ENCODE data around the gene STKLD1.

Gene STKLD1

DNA sequence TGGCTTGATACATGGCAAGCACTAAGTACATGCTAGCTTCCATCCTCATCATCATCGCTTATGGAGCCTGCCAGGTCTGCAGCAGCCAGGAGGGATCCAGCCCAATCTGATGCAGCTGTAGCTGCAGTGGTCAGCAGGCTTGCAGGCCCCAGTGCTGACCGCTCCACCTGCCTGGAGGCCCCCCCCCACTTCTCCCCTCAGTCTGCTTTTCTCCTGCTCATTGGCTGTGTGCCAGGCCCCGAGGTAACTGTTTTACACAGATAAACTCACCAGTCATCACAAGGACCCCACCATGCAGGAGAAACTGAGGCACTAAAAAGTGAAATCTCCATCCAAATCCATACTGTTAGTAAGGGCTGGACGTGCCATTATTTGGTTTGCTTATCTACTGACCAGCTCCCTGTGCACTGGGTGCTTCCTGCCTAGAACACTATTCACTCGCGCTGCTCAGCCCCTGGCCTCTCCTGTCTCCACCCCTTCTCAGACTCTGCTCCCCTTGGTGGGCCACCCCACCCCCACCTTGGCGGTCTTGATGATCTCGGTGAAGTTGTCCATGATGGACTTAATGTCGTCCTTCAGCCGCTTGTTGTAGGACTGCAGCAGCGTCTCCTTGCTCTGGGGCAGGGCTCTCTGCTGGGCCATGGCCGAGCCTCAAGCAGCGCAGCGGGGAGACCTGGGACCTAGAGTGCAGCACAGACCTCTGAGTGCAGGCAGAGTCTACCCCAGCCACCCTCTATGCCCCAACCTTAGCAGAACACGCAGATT is 30.0 kb upstream of the STKLD1 start:
- DNase-seq = no peak

DNA sequence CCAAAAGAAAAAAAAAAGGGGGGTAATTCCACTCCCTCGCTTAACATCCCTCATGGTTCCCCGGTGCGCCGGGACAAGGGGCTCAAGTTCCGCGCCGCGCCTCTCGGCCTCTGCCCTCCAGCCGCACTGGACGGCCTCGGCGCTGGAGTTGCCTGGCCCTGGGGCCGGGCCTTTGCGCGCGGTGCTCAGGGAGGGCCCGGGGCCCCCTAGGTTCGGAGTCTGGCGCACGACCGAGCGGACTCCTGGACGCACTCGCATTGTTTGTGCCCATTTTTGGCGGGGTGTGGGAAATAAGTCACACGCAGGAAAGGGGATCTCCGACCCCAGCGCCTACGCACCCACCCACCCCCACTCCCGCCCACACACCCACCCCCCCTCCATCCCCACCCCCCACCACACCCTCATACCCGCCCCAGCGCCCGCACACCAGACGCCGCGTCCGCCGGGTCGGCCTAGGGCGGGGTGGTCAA is 28.6 kb upstream of the STKLD1 start:
- peak; percentile 29 for DNase-seq

DNA sequence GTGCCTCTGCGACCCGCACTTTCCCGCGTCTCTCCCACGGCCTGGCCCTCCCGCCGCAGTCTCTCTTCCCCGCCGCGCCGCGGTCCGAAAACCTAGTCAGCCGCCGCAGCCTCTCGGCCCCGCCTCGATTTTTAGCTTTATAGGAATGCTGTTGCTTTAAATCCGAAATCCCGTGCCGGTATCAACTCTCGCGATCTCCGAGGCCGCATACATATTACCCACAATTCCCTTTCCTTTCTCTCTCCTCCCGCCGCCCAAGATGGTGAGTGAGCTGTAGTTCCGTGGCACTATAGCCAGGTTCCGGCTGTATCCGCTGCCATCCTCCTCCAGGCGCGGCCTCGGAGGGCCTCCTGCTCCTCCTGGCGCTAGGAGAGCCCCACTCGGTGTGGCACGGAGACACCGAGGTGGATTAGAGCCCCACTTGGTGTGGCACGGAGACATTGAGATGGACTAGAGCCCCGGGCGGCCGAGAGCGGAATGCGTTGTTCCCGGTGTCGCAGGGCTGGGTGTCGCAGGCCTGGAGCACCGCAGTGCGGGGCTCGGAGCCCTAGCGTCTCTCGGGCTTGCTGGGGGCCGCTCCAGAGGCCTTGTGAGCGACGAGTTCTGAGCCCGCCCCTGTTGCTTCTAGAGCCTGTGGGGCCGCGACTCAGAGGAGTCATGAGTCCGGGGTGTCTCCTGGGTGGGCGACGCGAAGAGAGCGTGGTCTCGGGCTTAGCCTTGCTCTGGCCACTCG is 28.0 kb upstream of the STKLD1 start, which contains the start of the genes MED22 and RPL7A:
Gene MED22, minus strand, starts transcription at position 147 of the 733 bp plus-strand sequence. CDS start 1,469 bp downstream, outside the sequence.
Gene RPL7A, plus strand, starts transcription at position 234 of the 733 bp plus-strand sequence. Its CDS starts 26 bp downstream, at position 260.
- DNase-seq = peak; percentile 88

DNA sequence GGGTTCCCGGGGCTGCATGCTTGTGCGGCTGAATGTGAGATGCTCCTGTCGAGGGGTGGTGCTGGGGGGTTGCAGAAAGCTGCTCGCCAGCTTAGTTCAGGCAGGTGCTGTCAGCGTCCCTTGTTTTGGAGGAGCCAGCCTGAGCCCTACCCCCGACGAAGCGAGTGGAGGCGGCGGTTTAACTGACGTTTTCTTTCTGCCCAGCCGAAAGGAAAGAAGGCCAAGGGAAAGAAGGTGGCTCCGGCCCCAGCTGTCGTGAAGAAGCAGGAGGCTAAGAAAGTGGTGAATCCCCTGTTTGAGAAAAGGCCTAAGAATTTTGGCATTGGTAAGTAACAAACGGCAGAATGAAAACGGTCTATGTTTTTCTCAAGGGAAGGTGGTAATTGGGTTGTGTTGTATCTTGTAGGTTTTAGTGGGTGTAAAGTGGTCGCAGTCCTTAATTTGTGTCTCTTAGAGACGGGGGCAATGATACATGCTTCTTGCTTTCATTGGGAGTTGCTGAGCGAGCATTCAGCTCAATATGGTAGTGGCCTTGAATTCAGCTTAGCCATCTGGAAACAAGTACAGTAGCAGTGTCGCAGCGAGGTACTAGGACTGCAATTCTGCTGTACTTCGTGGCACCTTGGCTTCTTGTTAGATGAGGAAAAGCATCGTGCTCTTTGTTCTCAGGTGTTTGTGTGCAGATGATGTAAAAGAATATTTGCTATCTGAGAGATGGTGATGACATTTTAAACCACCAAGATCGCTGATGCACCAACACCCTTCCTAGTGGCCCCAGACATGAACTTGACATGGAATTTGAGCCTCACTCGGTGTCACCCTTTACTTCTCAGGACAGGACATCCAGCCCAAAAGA is 27.2 kb upstream of the STKLD1 start:
- no peak for DNase-seq

DNA sequence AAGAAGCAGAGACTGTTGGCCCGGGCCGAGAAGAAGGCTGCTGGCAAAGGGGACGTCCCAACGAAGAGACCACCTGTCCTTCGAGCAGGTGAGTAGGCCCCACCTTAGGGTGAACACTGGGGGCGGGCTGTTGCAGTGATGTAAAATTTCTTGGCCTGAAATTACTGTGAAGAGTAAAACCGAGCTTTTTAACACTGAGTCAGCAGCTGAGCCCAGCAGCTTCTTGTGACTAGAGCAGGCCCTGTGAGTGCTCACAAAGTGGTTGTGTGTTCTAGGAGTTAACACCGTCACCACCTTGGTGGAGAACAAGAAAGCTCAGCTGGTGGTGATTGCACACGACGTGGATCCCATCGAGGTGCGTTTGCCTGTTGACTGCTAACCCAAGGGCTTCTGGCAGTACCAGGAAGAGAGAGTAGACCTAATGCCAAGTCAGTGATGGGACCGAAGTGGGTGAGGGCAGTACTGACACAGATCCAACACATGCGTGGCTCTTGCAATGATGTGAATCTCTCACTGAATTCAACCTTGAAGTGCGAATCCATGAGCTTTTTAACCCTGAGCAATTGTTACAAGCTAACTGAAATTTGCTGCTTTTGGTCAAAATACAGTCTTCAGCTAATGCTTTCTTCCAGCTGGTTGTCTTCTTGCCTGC is 26.1 kb upstream of the STKLD1 start:
- no peak for DNase-seq

DNA sequence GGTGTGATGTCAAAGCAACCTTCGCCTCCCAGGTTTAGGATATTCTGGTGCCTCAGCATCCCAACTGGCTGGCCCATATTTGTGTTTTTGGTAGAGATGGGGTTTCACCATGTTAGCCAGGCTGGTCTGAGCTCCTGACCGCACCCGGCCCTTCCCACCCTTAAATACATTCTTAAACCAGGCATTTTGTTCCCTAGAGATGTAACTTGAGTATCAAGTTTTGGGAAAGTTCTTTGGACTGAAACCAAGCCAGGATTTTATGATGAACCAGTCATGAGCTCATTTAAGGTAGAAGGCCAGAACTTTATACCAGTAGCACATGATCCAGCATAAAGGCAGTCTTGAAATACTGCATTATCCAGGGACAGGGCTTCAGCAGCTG is 24.6 kb upstream of the STKLD1 start:
- no peak for DNase-seq

DNA sequence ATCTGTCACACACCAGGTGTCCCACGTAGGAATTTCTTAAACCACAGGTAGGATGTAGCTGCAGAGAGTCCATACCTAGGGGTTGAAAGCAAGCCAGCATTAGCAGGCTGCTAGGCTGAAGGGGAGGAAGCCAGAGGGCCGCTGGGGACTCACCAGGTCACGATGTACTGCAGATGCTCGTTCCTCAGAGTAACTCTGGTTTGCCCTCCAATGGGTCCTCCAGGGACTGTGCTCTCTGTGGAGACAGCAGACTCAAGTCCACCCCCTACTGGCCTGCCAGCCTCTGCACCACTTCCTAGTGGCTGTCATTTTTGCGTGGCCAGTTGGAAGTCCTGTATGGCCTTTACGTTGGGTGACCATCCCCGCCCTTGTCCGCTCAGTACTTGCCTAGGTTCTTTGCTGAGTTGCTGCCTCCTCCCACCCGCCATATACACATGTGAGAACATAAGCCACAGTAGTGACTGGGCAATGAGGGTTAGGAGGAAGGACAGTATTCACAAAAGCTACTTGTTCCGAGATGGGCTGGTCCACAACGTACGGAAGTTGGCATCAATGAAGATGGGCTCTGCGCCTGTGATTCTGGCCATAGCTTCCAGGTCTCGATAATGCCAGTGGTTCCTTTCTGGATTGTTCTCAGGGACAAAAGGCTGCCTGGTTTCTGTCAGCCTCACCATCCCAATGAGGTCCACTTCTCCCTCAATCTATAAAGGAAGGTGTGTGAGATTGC is 24.1 kb upstream of the STKLD1 start:
- DNase-seq = no peak

DNA sequence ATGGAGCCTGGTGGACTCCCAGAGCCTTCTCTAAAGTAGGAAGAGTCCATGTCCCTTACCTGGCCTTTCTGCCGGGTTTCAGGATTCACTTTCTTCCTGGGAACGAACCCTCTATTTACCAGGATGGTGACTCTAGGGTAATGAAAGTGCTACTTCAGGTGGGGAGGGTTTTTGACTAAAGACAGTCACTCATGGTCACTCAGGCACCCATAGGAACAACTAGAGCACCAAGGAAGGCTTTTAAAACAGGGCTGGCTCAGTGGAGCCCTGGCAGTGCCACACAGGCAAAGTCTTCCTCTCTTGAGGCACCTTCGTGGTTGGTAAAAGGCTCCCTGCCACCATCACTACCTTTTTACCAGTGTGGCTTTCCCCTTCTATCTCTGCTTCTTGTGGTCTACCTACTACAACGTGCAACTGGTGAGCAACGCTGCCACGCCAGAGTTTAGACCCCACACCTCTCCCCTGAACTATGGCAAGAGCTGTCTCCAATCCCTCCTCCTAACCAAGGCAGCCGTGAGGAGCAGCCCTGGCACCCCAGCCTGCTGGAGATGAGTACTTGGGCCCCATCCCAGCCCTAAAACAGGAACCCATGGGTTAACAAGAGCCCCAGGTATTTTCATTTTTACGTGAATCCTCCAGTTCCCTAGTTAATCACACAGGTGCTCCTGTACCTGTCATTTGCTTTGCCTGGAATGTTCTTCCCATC is 23.4 kb upstream of the STKLD1 start:
- DNase-seq = no peak

DNA sequence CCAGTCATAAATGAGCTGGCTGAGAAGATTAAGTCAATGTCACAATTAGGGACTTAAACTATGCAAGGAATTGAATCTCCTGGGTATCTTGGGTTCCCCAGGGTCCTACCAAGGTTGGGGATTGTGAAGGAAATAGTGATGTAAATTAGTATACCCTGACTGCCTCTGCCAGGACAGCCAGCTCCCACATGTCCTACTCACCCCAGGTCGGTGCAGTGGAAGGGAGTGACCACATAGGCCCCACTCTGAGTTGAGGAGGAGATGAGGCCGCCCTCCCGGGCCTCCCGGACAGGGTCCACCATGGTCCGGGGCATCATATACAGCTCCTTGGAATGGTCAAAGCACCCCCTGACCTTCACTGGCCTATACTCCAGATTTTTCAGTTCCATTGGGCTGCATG is 22.6 kb upstream of the STKLD1 start:
- DNase-seq = no peak

DNA sequence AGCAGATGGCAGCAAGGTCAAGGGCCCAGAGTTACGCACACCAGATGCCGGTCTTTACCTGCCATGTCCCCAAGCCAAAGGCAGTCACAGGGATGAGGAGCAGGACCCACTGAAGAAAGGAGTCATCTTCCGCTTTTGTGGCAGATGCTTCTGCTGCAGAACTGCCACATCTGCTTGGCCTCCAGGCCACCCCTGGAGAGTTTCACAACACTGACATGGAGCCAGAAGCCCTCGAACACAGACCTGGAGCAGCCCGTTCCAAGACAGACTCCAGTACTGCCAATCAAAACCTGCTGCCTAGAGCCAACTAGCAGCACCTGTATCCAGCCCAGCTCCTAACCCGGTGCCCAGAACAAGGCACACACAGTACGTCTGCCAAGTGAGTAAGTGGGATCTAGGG is 21.4 kb upstream of the STKLD1 start:
- DNase-seq = no peak

DNA sequence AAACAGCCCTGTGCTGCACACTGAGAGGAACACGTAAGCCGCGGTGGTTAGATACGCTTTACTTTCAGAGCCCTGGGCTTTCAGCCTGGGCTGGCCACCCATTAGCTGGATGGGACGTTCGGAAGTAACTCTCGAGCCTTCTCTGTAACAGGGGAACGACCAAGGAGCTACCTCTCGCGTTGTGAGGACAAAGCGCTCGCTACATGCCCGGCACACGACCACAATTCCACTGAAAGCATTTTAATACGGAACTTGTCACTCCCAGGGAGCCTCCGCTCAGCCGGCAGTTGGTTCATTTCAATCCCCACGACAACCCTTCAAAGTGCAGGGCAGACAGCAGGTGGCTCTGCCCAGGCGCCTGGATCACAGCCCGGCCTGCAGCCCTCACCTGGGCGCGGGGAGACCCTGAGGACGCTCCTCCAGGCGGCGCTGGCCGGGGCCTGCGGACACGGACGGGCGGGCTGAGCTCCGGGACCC is 20.2 kb upstream of the STKLD1 start:
- DNase-seq = no peak

DNA sequence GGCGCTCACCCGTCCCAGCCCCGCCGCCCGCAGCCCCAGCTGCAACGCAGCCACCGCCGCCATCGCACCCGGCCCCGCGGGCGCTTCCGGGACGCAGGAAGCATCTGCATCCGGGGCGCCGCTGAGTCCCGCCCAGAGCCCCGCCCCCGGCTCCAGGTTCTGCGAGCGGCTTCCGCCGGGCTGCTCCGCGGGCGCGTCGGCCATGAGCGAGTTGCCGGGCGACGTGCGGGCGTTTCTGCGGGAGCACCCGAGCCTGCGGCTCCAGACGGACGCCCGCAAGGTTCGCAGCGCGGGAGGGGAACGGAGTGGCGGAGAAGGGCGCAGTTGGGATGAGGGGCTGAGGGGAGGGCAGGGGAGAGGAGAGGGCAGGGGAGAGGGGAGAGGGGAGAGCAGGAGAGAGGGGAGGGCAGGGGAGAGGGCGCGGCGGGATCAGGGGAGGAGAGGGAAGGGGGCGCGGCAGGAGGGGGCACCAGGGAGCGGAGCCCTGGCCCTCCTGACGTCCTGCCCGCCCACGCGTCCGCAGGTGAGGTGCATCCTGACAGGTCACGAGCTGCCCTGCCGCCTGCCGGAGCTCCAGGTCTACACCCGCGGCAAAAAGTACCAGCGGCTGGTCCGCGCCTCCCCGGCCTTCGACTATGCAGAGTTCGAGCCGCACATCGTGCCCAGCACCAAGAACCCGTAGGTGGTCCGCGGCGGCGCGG is 19.6 kb upstream of the STKLD1 start, which contains the start of the genes SURF1 and SURF2:
Gene SURF1, minus strand, starts transcription at position 97 of the 701 bp plus-strand sequence. Its CDS starts 34 bp downstream, at position 63.
Gene SURF2, plus strand, starts transcription at position 160 of the 701 bp plus-strand sequence. Its CDS starts 43 bp downstream, at position 203.
- DNase-seq = peak; percentile 87

DNA sequence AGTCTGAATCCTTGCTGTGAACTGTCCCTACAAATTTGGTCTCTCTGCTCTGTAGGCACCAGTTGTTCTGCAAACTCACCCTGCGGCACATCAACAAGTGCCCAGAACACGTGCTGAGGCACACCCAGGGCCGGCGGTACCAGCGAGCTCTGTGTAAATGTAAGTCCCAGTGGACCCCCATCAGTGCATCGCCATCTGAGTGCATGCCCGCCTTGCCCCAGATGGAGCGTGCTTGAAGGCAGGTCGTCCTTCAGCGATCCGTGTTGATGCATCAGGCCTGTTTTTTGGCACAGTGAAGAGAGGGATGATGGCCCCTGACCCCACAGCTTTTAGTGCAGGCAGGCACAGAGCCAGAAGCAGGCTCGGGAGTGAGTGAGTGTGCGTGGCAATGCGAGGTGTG is 18.5 kb upstream of the STKLD1 start:
- no peak for DNase-seq

DNA sequence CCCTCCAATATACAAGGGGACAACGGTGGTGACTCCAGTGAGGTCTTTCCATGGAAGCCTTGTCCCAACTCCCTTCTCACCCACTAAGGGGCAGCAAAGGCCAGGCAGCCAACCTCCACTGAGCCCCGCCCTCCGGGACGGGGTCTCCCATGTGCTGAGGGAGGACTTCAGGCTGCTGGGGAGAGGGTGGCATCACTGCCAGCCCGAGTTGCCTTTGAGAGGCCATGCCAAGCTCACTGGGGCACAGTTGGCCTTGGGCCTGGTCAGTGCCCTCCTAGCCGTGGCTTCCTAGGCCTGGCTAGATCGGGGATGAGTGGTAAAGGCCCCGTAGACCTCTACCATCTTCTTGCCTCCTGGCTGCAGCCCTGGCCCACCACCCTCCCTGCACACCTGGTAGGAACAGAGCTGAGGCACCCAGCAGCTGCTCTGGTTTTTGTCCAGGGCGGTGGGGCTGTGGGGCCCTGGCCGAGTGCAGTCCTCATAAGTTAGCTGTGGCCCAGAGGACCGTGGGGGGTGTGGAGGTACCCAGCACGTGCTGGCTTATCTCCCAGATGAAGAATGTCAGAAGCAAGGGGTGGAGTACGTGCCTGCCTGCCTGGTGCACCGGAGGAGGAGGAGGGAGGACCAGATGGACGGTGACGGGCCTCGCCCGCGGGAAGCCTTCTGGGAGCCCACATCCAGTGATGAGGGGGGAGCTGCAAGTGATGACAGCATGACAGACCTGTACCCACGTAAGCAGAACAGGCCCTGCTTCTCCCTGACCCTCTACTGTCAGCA is 16.6 kb upstream of the STKLD1 start:
- no peak for DNase-seq

DNA sequence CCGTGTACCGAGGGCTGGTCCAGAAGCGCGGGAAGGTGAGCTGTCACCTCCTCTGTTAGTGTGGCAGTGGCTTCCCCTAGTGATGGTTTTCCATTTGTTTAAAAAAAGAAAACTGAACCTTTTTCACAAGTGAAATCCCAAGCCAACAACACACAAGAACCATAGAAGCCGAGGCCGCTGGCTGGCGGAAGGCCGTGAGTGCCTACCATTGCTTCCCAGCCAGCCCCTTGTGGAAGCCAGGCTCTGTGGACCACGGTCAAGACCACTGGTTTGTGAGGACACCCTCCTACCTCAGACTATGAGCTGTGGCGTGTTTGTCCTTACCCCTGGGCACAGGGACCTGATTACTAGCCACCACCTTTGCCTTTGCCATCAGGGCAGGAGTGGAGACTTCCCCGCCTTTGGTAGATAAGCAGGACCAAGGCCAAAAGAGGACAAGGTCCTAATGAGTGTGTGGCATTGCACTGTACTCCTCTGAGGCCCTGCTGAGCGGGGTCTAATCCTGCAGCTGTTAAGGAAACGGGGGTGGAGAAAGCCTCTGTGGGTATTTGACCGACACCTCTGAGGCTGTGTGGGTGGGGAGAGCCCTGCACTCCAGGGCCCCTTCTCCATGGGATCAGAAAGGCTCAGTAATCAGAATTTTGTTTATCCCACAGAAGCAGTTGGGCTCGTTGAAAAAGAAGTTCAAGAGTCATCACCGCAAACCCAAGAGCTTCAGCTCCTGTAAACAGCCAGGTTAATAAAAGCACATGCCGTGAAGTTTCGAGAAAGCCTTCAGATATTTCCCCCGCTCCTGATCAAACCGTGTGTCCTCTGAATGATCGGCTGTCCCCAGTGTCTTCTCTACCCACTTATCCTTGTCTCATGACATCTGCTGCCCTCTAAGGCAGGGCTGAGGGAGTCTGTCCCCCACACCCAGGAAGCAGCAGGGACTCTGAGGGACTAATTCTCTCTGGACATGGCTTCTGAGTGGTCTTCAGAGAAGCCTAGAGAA is 15.5 kb upstream of the STKLD1 start:
- DNase-seq = no peak

DNA sequence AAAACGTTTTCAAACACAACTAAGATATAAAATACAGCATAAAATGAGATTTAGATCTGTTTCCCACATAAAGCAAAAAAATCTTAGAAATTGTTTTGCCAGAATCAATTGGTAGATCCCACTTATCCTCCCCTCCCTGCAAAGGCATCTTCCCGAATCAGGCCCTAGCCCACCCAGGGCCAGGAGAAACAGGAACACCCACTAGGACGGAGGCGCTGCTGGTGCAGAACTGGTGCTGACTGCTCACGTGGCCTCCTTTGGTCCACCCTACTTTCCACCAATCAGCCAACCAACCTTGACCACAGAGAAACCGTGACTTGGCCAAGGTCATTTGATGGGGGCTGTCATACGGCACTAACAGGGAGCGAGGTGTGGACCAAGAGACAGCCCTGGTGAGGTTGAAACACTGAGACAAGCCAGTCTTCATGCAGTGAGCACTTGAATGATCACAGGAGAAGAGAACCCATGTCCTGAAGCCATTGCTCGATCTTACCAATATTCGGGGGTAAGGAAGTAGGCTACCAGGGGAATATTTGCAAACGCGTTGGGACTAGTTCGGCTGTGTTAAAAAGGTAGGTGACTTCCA is 14.6 kb upstream of the STKLD1 start:
- no peak for DNase-seq

DNA sequence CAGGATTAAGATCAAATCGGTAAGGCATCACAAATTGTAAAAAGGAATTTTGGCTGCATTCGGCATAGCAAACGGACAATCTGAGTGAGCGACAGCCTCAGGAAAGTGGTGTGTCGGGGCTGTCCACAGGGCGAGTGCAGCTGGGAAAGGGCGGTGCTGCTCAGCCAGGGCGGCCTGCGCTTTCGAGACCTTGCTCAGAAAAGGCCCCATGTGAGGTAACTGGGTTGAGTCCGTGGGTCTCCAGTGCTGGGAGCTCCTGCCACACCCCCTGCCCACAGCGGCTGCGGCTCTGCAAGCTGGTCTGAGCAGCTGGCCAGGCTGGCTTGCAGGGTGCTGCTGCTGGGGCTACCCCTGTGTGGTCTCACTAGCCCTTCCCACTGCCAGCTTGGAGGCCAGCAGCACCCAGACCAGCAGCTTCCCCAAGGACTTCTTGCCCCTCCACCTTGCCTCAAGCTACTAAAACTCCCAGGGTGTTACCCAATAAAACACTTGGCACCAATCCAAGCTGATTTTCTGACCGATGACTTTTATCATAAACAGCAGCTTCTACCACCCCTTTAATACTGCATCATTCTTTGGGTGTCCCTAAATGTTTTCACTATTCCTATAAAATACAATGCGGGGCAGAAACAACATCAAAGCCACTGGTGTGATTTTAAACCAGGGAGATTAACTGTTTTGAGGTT is 13.7 kb upstream of the STKLD1 start:
- DNase-seq = no peak
